Limb (tissue), 2 donors: ENCODE results near the gene TCF4.

Source experiments
- DNase-seq, 2 donors: peaks; one replicate each; pipeline ENCODE4 v3.0.0-alpha.2; 2016; ENCODE audit errors: extremely low spot score in 2 of 2

The TCF4 gene

DNA sequence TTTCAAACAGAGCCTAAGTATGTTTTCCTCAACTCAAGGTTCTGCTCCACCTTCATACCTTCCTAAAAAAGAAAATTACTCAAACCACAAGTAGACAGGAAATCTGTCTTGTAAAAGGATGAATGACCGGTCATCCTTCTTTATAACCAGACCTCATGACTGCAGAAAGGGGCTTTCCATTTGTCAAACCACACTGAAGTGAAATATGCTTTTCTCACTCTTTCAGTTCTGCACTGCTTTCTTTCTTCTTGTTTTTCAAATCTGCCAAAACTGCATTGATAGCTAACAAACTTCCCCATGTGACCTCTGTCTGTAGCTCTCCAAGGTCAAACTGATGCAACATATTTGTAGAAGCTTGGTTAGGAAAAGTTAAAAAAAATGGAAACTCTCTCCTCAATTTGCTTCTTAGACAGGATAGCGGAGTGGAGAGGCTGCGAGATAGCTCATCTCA is 319.8 kb downstream of the TCF4 start:
- no peak for DNase-seq

DNA sequence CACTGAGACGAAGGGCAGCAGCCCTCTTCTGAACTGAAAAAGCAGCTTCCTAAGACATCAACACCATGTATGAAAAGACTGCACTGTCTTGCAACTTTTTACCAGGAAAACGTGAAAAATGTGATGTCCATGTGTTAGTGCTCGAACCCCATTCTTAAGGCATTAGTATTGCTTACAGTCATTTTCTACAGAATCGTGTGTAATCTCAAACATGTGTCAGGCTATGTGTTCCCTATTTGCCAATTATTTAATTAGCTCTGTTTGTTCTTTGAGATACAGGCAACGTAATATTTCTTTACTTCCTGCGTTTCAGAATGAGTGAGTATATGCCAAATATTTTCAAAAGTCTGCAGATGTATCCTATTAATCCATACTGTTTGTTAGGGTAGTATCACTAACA is 321.0 kb downstream of the TCF4 start:
- no peak for DNase-seq

DNA sequence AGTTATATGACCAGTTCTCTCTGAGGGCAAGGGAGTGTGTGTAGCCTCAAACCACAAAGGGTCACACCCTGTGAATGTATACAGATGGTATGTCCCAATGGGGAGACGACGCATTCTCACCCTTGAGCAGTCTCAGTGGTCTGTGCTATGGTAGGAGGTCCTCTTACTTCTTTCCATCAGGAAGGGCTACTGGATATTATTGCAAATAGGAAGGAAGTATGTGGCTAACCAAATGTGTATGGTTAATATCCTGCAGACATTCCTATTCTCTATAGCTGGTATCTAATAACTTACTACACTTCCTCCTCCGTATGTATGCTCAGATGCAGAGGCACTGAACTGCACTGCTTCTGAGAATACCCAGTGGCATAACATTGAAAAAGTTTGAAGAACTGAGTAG is 322.0 kb downstream of the TCF4 start:
- DNase-seq = no peak

DNA sequence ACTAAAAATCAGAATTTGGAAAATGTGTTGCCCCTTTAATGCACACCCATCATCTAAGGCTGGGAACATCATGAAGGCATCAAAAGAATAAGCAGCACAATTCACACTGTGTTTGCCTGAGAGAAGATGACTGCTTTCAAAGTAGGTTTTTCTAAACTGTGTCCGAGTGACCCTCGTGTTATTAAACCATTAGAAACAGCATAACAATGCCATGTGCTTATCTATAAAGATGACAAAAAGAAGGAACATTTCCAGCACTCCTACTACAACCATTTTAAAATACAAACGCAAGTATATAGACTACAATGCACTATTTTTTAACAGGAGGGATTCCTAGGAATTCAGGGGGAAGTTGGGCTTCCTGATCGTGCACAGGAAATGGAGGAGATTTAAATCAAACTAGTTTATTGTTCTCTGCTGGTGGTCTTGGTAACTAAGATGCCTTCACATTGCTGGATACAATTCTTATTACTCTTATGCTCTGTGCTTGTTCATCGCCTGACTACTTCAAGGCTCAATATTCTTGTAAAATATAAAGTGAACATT is 322.8 kb downstream of the TCF4 start:
- DNase-seq = no peak

DNA sequence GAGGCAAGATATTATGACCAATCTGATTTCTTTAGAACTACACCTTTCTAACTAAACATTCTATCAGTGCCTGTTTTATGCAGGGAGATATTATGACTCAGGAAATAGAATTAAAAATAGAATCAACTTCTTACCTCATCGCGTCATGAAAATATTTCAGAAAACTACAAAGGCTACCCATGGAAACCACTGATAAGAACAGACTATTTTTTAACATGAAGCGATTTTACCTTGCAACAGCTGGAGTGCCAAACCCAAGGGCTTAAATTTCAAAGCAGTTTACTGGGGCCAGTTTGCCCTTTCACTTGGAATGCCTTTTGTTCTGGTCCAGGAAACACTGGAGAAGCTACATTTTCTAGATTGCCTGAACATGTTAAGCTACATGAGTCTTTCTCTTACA is 323.9 kb downstream of the TCF4 start:
- DNase-seq = no peak

DNA sequence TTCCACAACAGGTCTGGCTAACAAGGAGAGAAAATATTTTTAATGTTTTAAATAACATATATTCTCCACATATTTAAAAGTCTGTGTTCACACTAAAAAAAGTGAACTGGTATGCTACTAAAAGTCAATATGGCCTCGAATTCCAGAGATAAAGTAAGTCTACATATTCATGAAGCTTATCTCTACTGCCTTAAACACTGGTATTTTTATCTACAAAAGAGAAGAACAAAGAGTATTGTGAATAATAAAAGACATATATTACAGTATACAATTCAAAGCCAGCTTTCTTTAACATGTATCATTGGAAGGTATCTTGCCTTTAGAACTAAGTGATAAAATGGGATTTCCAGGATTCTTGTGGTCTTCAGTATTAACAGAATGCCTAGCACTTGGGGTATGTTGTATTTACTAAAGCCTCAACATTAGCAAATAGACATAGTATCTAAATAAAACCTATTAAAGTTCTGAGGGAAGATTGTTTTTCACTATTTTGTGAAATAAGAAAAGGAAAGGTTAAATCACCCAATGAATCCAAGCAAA is 325.9 kb downstream of the TCF4 start:
- no peak for DNase-seq

DNA sequence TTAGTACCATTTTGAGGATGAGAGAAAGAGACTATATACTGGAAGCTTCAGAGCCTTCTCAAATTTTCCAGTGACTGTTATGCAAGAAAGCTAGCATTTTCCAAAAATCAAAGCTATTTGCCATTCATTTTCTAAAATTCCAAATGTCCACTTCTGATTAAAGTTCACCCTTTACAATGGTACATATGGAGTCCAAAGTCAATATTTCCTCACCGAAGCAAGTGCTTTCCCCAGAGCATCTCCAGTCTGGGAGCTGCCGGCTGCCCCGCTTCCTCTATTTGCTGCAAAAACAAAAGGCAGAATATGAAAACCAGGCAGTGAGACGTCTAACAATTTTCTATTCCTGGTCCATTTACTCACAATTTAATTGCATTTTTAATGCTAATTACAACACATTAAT is 326.7 kb downstream of the TCF4 start:
- no peak for DNase-seq

DNA sequence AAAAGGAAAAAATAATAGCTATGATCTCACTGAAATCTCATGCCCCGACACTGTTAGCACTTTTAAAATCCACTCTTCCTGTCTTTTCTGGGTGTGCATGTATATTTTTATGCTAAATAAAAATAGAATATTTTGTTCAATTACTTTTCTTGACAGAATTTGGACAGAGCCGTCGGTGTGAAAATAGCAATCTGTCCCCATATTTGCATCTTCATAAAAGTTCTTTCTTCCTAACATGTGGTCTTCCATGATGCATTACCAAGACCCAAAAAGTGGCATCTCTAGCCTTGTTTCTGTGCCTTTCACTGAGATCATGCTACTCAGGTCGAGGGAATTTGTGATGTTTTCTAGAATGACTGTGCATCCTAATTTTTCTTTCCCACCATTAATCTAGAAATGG is 329.9 kb downstream of the TCF4 start:
- no peak for DNase-seq

DNA sequence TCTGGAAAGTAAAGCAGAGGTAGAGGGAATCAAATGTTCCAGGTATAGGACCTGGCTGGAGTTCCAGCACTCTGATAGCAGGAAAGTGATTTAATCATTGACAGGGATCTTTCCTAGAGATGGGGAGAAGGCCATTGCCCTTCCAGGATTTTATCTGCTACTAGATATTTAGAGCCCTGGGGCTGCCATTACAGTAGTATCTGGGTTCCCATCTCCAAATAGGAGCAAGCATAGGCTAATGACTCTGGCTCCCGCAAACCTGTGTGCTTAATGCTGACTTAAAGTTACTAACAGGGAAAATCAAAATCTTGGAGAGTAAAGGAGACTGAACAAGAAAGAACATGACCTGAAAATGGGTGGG is 331.1 kb downstream of the TCF4 start:
- no peak for DNase-seq

DNA sequence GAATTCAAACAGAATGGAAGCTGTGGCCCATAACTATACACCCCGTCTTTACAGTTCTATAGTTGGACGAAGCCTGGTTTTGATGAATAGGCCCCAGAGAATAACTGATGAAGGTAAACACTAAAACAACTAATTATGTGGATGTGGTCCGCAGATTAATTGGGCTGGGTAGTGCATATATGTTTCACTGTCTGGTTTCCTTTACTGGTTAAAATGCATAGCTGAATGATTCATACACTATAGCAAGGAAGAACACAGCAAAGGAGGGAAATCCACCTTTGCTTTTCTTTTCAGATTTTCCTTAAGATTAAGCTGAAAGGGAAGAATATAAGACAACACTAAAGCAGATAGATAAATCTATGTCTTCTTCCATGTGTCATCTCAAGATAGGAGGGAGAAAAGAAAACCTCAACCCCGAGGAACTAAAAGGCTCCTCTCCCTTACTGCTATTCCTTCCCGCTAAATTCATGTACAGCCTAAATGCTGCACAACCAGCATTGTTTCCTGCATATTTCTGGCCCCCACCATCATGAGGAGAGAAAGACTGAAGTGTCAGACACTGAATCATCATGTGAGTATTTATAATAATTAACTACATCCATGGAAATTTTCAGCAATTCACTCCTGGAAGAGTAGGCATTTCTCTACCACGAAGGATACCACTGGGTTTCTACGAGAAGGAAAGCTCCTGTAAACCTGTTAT is 331.6 kb downstream of the TCF4 start:
- no peak for DNase-seq

DNA sequence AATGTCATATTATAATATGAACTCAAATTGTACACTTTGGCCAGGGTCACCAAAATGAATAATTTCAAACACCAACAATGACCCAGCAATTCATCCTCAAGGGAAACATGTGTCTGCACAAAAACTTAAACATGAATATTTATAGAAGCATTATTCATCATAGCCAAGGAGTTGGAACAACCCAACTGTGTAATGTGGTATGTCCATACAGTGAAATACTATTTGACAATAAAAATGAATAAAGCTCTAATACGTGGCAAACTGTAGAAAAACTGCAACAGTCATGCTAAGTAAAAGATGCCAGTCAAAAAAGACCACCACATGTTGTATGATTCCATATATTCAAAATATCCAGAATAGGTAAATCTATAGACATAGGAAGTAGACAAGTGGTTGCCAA is 334.2 kb downstream of the TCF4 start:
- DNase-seq = no peak

DNA sequence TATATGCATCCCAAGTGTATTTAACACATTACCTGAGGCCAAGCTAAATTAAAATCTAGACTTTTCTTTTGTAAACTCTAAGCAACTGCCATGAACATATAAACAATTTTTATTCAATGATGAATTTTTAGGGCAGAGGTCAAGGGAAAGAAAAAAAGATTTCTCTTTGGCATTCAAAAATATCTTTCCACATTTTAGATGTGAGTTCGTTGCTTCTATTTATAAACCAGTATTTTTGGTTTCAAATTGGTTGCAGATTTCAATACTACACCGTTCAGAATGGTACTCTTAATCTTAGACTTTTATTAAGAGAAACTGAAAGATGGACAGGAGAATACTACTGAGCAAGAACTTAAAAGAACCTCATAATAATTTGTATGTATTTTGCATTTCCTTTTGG is 335.1 kb downstream of the TCF4 start:
- DNase-seq = no peak

DNA sequence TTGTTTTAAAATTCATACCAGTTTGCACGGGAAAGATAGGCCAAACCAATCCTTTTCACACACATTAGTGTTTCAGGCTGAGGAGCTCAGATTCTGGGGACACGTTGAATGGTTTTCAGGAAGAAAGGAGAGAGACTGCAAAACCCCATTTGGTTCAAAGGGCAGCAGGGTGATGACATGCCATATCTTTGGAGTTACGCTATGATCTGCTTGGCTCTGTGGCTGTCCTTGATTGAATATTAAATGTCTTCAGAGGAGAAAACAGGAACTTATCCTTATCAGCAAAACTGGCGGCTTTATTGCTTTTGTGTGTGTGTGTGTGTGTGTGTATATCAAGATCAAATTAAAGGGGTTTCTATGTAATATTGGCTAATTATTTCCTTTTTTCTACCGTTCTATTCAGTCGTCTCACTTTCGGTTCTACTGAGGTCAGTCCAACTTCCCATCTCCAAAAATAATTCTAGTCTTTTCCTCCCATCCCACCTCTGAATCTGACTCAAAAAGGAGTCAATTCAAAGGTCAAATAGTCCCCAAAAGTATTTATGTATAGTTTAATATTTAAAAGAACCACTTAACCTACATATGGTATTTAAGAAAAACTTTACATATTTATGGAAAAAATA is 335.8 kb downstream of the TCF4 start:
- DNase-seq = no peak

DNA sequence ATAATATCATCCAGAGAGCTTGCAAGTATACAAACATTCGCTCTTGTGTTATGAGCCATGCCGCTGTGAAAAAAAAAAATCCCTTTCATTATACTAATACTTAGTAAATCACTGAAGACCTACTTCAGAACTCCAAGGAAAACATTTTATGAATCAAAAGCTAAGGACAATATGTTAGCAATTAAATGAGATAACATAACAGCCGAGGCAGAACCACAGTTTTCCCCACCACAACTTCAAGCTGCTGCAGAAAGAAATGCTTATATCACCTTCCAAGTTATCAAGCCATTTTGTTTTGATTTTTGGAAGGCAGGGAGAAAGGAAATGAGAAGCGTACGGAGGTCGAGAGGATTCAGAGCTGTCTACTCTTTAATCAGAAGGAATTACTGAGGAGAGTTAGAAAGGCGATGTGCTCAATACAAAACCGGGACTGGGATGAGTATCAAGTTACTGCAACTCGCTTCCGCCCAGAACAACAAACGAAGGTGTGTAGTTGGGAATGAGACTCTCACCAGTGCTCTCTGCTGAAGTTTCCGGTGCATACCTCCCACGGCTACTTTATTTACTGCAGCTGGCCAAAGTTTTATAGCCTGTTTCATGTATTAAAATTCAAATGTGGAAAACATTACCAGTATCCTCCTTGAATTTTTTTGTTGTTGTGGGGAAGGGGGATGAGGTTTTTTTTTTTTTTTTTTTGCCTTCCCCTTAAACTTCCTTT is 336.6 kb downstream of the TCF4 start:
- peak; percentile 46 to 71 for DNase-seq

DNA sequence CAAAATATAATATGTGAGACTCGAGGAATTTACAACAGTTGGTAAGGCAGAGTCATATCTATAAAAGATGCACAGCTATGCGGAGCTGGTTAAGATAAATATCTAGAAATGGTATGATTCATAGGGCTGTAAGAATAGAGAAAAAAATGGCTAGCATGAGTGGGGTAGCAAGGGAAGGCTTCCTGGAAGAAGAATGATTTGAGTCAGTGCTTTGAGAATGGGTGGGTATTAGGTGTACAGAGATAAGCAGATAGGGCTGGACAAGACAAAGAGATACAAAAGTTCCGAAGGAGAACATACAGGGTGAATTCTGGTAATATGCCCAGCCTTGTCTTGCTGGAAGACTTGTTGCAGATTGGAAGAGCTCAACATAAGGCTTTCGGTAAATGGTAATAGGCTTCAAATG is 337.2 kb downstream of the TCF4 start:
- no peak for DNase-seq

DNA sequence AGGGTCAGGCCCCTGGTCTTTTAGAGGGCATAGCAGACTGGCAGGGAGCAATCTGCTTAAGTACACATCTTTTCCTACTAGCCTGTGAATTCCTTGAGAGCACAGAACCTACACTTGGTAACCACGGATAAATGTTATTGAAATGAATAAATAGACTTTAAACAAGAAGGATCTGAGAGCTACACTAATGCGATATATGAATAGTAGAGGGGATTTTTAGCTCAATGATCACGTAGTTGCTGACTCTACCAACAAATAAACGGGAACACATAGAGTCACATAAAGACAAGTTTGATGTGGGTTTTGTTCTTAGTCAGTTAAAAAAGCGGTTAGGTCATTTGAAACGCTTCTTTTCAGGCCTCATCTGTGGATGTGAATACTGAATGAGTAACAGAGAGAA is 338.4 kb downstream of the TCF4 start:
- no peak for DNase-seq

DNA sequence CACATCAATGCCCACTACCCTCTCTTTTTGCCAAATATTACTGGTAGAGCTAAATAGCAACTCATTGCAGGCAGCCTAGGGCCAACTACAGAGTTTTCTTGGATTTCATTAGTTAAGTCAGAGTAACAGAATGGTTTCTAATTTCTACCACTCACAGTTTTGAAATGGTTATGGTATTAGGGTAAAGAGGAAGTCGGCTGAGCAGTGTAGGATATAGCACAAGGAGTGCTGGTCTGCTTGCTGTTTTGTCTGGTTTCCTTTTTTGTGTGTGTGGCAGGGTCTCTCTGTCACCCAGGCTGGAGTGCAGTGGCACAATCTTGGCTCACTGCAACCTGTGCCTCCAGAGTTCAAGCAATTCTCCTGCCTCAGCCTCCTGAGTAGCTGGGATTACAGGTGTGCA is 339.5 kb downstream of the TCF4 start:
- no peak for DNase-seq

DNA sequence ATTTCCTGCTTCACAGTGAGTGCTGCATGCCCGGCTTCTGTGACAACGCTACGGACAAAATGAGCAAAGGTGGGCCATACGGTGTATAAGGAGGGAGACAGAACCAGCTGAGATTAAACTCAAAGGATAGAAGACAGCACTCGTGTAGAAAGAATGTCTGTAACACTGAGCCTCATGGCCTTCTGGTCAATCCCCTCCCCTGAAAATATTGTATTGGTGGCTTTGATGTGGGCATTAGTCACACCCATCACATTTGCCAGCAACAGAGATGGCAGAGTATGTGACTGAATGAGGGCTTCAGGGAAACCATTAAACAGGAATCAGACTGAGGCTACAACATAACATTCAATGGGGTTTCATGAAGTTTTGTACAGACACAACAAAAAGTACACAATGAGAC is 341.0 kb downstream of the TCF4 start:
- no peak for DNase-seq

DNA sequence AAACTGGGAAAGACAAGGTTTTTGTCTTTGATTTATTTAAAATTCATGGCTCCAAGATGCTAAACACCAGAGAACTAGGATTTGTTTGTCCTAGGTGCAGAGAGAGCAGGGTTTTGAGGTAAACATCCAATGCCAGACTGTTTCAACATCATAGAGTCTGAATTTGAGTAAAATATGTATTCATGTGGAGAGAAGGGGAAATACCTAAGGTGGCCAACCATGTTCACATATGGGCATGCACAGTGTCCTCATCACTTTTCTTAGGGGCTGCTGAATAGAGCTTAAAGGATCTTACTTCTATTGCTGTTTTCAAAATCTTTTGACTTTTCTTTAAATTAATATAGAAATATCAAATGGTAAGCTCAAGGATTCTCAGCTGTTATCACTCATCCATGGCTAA is 341.7 kb downstream of the TCF4 start:
- no peak for DNase-seq

DNA sequence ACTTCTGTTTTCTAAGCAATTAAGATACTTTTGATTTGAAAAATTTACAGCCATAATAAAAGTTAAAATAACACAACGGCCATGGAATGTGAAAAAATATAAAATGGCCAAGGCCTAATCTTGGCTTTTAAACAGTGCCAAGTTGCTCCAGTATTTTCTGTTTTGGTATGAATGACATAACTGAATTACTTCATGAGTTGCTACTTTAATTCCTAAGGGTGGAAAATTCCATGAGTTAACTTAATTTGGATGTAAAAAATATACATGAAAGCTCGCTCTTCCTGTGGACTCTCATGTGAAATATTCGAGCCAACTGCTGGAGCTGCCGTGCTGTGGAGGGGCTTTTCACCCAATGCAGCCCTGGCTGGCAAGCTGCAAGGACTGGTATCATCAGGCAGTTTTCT is 342.8 kb downstream of the TCF4 start:
- DNase-seq = peak; percentile 44 to 67

DNA sequence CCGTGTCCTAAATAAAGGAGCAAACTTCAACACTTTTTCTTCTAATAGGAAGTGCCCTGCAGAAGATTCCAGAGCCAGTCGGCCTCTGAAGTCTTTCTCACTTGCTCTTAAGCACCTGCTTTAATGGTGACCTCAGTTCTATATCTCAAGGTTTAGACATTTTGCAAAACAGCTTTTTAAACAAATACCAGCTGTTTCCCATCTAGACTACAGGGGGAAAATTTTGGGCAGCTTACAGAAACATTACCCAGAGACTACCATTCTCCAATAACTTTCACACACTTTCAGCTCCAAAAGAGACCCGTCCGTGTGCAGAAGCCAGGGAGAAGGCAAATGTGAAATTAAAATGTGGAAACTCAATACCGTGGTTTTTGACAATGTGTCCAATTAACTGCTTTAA is 343.4 kb downstream of the TCF4 start:
- no peak for DNase-seq

DNA sequence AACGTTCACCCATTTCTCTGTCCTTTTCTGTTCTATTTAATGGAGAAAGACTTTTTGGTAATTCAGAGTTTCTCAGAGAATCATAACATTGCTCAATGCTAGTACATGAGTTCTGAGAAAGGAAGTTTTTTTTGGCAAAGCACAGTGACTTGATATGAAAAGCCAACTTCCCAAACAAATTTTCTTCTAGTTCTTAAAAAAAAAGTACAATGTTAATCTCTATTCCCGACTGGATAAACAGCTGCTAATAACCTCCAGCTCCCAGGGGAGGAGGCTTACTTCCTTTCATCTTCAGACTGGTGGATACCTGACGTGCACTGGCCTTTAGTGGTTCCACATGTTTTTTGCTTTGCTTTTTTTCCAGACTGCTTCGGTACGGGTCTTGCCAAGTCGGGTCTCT is 344.1 kb downstream of the TCF4 start:
- peak; percentile 61 to 77 for DNase-seq
